ENCODE results near the gene GSTP1. TPM values are rescaled to one million over a fixed set of nuclear protein-coding genes. Genes with fewer than 3 reads are reported as not detected.

The GSTP1 gene
- total RNA-seq, 1 donor from 2014 or later = 436 TPM

- H3K9me3 Mint-ChIP-seq = peaks cover 2% of the 10 kb centered on the region
- no peak overlapping the region for H3K27ac ChIP-seq
These were observed 47.3 kb downstream of the GSTP1 start for GRCh38 chr11:67630943-67631331.

GRCh38 chr11:67631411-67631810, 47.8 kb downstream of the GSTP1 start:
- H3K4me1 ChIP-seq = peaks cover 8% of the 10 kb centered on the region
- H3K27ac Mint-ChIP-seq = no peak overlapping the region
- no peaks in the 10 kb centered on the region for H3K9me3 ChIP-seq (ENCODE audit: low read depth)
- no peak overlapping the region for H3K27ac ChIP-seq
- no peaks in the 10 kb centered on the region for H3K79me2 ChIP-seq (ENCODE audit: low read depth)
- H3K4me1 Mint-ChIP-seq = peaks cover 16% of the 10 kb centered on the region
- TF ChIP-seq, protein P1, sequence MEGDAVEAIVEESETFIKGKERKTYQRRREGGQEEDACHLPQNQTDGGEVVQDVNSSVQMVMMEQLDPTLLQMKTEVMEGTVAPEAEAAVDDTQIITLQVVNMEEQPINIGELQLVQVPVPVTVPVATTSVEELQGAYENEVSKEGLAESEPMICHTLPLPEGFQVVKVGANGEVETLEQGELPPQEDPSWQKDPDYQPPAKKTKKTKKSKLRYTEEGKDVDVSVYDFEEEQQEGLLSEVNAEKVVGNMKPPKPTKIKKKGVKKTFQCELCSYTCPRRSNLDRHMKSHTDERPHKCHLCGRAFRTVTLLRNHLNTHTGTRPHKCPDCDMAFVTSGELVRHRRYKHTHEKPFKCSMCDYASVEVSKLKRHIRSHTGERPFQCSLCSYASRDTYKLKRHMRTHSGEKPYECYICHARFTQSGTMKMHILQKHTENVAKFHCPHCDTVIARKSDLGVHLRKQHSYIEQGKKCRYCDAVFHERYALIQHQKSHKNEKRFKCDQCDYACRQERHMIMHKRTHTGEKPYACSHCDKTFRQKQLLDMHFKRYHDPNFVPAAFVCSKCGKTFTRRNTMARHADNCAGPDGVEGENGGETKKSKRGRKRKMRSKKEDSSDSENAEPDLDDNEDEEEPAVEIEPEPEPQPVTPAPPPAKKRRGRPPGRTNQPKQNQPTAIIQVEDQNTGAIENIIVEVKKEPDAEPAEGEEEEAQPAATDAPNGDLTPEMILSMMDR (IDR thresholded peaks at IDR 0.05) = no peak
- TF ChIP-seq EZH2phosphoT487 (IDR thresholded peaks at IDR 0.05) (no peak), EZH2 (IDR thresholded peaks at IDR 0.05) (no peak)
- no peaks in the 10 kb centered on the region for H3K9me3 Mint-ChIP-seq
- no peak for DNase-seq (ENCODE audit: low spot score)
- no peaks in the 10 kb centered on the region for H3K27me3 ChIP-seq
- H2AFZ ChIP-seq (replicated peaks) = no peak overlapping the region
- peak overlapping the region; percentile 84 for H3K4me3 Mint-ChIP-seq
- H4K20me1 ChIP-seq (ENCODE audit: low read depth) = no peaks in the 10 kb centered on the region
- H3K4me3 ChIP-seq = peak overlapping the region; percentile 69
- peak overlapping the region; percentile 73 for H3K4me2 ChIP-seq
- H3K36me3 Mint-ChIP-seq = peaks cover 9% of the 10 kb centered on the region
- peaks cover 44% of the 10 kb centered on the region for H3F3A ChIP-seq (ENCODE audit: low read depth)
- peaks cover 2% of the 10 kb centered on the region for H3K27me3 Mint-ChIP-seq (ENCODE audit: insufficient read depth, low read depth)
- no peak overlapping the region for H3K9ac ChIP-seq
- H3K36me3 ChIP-seq = no peaks in the 10 kb centered on the region

More at GRCh38 chr11:67630943-67631331, 47.3 kb downstream of the GSTP1 start:
- H3K27me3 ChIP-seq = no peaks in the 10 kb centered on the region
- H3F3A ChIP-seq (ENCODE audit: low read depth) = peaks cover 48% of the 10 kb centered on the region
- peak overlapping the region; percentile 91 for H3K27ac Mint-ChIP-seq
- H3K27me3 Mint-ChIP-seq (ENCODE audit: insufficient read depth, low read depth) = peaks cover 4% of the 10 kb centered on the region
- H3K4me3 ChIP-seq = peak overlapping the region; percentile 69
- no peak overlapping the region for H2AFZ ChIP-seq (replicated peaks)
- no peak for DNase-seq (ENCODE audit: low spot score)
- peaks cover 12% of the 10 kb centered on the region for H3K36me3 Mint-ChIP-seq
- H3K36me3 ChIP-seq = no peaks in the 10 kb centered on the region
- TF ChIP-seq EZH2phosphoT487 (IDR thresholded peaks at IDR 0.05) (no peak), EZH2 (IDR thresholded peaks at IDR 0.05) (no peak)
- TF ChIP-seq, protein P1 (IDR thresholded peaks at IDR 0.05) = no peak
- peak overlapping the region; percentile 73 for H3K4me2 ChIP-seq
- H3K9me3 ChIP-seq (ENCODE audit: low read depth) = no peaks in the 10 kb centered on the region
- H3K4me1 Mint-ChIP-seq = peaks cover 16% of the 10 kb centered on the region
- peak overlapping the region; percentile 84 for H3K4me3 Mint-ChIP-seq
- no peaks in the 10 kb centered on the region for H4K20me1 ChIP-seq (ENCODE audit: low read depth)
- peaks cover 8% of the 10 kb centered on the region for H3K4me1 ChIP-seq
- H3K79me2 ChIP-seq (ENCODE audit: low read depth) = no peaks in the 10 kb centered on the region
- H3K9ac ChIP-seq = peak overlapping the region; percentile 36

DNA sequence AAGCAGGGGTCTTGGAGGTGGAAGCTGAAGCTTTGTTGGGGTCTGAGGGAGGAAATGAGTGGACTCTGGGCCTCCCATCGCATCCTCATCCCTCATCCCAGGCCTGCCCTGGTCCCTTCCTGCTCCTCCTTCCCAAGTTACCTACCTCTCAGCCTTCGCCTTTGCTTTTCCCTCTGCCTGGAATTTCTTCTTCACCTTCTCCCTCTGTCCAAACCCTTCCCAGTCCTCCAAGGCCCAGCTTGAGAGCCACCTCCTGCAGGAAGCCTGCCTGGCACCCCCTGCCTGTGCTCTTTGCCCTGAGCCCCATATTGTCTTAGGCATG, 48.2 kb downstream of the GSTP1 start:
- Histone ChIP-seq H3K4me2 (no peak overlapping the region), H3K27ac (no peak overlapping the region), H3F3A (ENCODE audit: low read depth) (peaks cover 40% of the 10 kb centered on the region), H3K36me3 (no peaks in the 10 kb centered on the region), H2AFZ (replicated peaks) (no peak overlapping the region), H3K79me2 (ENCODE audit: low read depth) (no peaks in the 10 kb centered on the region), H3K9me3 (ENCODE audit: low read depth) (no peaks in the 10 kb centered on the region), H4K20me1 (ENCODE audit: low read depth) (no peaks in the 10 kb centered on the region), H3K27me3 (no peaks in the 10 kb centered on the region), H3K9ac (no peak overlapping the region), H3K4me1 (peaks cover 8% of the 10 kb centered on the region), H3K4me3 (no peak overlapping the region)
- Mint-ChIP-seq H3K4me1 (peaks cover 14% of the 10 kb centered on the region), H3K4me3 (peak overlapping the region; percentile 44), H3K27ac (peak overlapping the region; percentile 64), H3K27me3 (ENCODE audit: insufficient read depth, low read depth) (peaks cover 2% of the 10 kb centered on the region), H3K36me3 (peaks cover 5% of the 10 kb centered on the region), H3K9me3 (no peaks in the 10 kb centered on the region)
- TF ChIP-seq EZH2 (IDR thresholded peaks at IDR 0.05) (no peak), EZH2phosphoT487 (IDR thresholded peaks at IDR 0.05) (no peak)
- TF ChIP-seq, protein P1 (IDR thresholded peaks at IDR 0.05) = no peak
- no peak for DNase-seq (ENCODE audit: low spot score)

Measured in neural progenitor cell (in vitro differentiated cells).